Measurements from ENCODE around the gene RASL12.

RASL12 gene

GRCh38 chr15:65072617-65073016 lies 4.8 kb upstream of the RASL12 start:
- no peak for DNase-seq (ENCODE audit: low read depth)

- DNase-seq (ENCODE audit: low read depth), result no peak
These were observed 4.2 kb upstream of the RASL12 start for GRCh38 chr15:65072027-65072426.

GRCh38 chr15:65071381-65071811 lies 3.6 kb upstream of the RASL12 start:
- DNase-seq (ENCODE audit: low read depth), result no peak

GRCh38 chr15:65069779-65070546 lies 2.2 kb upstream of the RASL12 start:
- DNase-seq (ENCODE audit: low read depth), result no peak

- peak; percentile 81 for DNase-seq (ENCODE audit: low read depth)
These were observed 1.4 kb upstream of the RASL12 start for GRCh38 chr15:65069179-65069578.

- DNase-seq (ENCODE audit: low read depth), result no peak
These were observed 605 bp upstream of the RASL12 start for GRCh38 chr15:65068403-65068788.

- no peak for DNase-seq (ENCODE audit: low read depth)
These were observed 510 bp downstream of the RASL12 start for GRCh38 chr15:65067317-65067644.

GRCh38 chr15:65066635-65067316 lies 1.0 kb downstream of the RASL12 start:
- no peak for DNase-seq (ENCODE audit: low read depth)

- no peak for DNase-seq (ENCODE audit: low read depth)
These were observed 1.7 kb downstream of the RASL12 start for GRCh38 chr15:65066001-65066634.

GRCh38 chr15:65062726-65063125 lies 5.1 kb downstream of the RASL12 start:
- no peak for DNase-seq (ENCODE audit: low read depth)

GRCh38 chr15:65062061-65062460 lies 5.7 kb downstream of the RASL12 start:
- no peak for DNase-seq (ENCODE audit: low read depth)

GRCh38 chr15:65060641-65061397 lies 7.0 kb downstream of the RASL12 start:
- DNase-seq (ENCODE audit: low read depth), result no peak

GRCh38 chr15:65059931-65060596 lies 7.7 kb downstream of the RASL12 start:
- DNase-seq (ENCODE audit: low read depth), result no peak

- DNase-seq (ENCODE audit: low read depth), result no peak
These were observed 8.4 kb downstream of the RASL12 start for GRCh38 chr15:65059369-65059750.

GRCh38 chr15:65058394-65059368 lies 9.1 kb downstream of the RASL12 start:
- DNase-seq (ENCODE audit: low read depth), result no peak

- no peak for DNase-seq (ENCODE audit: low read depth)
These were observed 10.2 kb downstream of the RASL12 start for GRCh38 chr15:65057549-65057940.

- DNase-seq (ENCODE audit: low read depth), result no peak
These were observed 10.8 kb downstream of the RASL12 start for GRCh38 chr15:65056868-65057548.

GRCh38 chr15:65056106-65056505 lies 11.7 kb downstream of the RASL12 start:
- DNase-seq (ENCODE audit: low read depth), result no peak

GRCh38 chr15:65055201-65055870 lies 12.5 kb downstream of the RASL12 start:
- DNase-seq (ENCODE audit: low read depth), result no peak
